ENCODE data around the gene ERC1. TPM values are rescaled to one million over a fixed set of nuclear protein-coding genes. Genes with fewer than 3 reads are reported as not detected.
"Not testable (repeated sequence)": the region's sequence is repeated elsewhere in the genome, so short reads cannot be mapped to it uniquely, and the experiment has no call there.

Gene ERC1
- total RNA-seq, 6 experiments from 2014 or later = 44.1 to 48.9 (median 47.9) TPM

DNA sequence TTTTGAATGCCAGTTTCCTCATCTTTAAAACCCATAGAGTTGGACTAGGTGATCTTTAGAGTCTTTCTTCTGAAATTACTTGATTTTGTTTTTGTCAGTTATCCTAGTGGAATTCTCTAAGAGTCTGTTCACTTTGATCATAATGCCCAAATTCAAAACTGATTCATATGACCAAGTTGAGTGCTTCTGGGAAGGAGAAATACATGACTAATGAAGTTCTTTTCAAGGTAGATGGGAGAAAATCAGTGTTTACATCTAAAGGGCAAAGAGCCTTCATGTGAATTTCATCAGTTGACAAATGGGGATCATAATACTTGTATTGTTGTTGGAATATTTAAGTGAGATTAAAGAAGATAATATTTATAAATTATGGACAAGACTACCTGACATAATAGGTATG lies 53.2 kb downstream of the ERC1 start:
- H3K27ac Mint-ChIP-seq = peak overlapping the region; percentile 24
- peaks cover 14% of the 10 kb centered on the region; the same call in 1 of the 2 replicates for H3K36me3 Mint-ChIP-seq (ENCODE audit: low read depth)
- TF ChIP-seq, protein P1, sequence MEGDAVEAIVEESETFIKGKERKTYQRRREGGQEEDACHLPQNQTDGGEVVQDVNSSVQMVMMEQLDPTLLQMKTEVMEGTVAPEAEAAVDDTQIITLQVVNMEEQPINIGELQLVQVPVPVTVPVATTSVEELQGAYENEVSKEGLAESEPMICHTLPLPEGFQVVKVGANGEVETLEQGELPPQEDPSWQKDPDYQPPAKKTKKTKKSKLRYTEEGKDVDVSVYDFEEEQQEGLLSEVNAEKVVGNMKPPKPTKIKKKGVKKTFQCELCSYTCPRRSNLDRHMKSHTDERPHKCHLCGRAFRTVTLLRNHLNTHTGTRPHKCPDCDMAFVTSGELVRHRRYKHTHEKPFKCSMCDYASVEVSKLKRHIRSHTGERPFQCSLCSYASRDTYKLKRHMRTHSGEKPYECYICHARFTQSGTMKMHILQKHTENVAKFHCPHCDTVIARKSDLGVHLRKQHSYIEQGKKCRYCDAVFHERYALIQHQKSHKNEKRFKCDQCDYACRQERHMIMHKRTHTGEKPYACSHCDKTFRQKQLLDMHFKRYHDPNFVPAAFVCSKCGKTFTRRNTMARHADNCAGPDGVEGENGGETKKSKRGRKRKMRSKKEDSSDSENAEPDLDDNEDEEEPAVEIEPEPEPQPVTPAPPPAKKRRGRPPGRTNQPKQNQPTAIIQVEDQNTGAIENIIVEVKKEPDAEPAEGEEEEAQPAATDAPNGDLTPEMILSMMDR (IDR thresholded peaks at IDR 0.05) = no peak
- peak; percentile 1 for DNase-seq
- peaks cover 44% of the 10 kb centered on the region for H3K4me1 Mint-ChIP-seq (ENCODE audit: low read depth)
- H3K9me3 Mint-ChIP-seq = no peaks in the 10 kb centered on the region
- peak overlapping the region; percentile 16; the same call in 1 of the 2 replicates for H3K4me3 Mint-ChIP-seq
- H3K27me3 Mint-ChIP-seq (ENCODE audit: insufficient read depth) = no peaks in the 10 kb centered on the region

DNA sequence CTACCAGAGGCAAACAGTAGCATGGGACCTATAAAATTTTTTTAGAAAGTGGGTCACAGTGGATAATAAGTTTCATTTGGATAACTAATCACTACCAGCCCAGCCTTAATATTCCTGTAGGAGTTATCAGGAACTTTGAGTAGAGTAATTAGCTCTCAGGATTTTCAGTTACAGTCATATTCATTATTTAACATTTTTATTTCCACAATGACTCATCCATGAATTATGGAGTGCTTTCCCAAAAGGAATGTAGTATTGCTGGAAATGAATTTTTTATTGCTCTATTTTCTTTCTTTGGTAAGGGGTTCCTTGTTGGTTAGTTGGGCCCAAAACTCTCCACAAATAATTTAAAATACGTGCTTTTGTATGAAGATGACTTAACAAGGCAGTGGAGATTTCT lies 53.7 kb downstream of the ERC1 start:
- peak; percentile 30 for DNase-seq
- Mint-ChIP-seq H3K27ac (peak overlapping the region; percentile 19; the same call in 1 of the 2 replicates), H3K9me3 (no peaks in the 10 kb centered on the region), H3K4me3 (no peak overlapping the region), H3K36me3 (ENCODE audit: low read depth) (peaks cover 14% of the 10 kb centered on the region; the same call in 1 of the 2 replicates), H3K27me3 (ENCODE audit: insufficient read depth) (no peaks in the 10 kb centered on the region), H3K4me1 (ENCODE audit: low read depth) (peaks cover 45% of the 10 kb centered on the region)
- TF ChIP-seq, protein P1 (IDR thresholded peaks at IDR 0.05) = no peak

DNA sequence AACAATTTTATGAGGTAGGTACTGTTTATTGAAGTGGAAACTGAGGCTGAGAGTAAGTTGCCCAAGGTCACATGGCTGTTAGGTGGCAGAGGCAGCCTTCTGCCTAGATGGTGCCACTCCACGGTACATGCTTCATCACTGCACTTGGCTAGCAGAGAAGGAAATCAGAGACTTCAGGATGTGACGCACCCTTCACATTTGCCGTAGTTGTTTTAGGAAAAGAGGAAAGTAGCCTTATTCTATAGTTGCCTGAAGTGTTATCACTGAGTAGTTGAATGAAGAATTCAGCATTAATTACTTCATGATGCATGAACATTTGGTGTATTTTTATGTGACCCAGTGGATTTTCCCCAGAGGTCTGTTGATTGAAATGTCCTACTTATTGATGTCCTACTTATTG lies 55.7 kb downstream of the ERC1 start:
- Mint-ChIP-seq H3K9me3 (no peaks in the 10 kb centered on the region), H3K36me3 (ENCODE audit: low read depth) (peaks cover 10% of the 10 kb centered on the region; the same call in 1 of the 2 replicates), H3K4me3 (no peak overlapping the region), H3K27ac (0 out of 2 replicates have a peak overlapping the region, but pooled peaks have one; percentile 21), H3K4me1 (ENCODE audit: low read depth) (peaks cover 45% of the 10 kb centered on the region), H3K27me3 (ENCODE audit: insufficient read depth) (no peaks in the 10 kb centered on the region; the same call in 1 of the 2 replicates)
- DNase-seq = no peak
- TF ChIP-seq, protein P1 (IDR thresholded peaks at IDR 0.05) = no peak

DNA sequence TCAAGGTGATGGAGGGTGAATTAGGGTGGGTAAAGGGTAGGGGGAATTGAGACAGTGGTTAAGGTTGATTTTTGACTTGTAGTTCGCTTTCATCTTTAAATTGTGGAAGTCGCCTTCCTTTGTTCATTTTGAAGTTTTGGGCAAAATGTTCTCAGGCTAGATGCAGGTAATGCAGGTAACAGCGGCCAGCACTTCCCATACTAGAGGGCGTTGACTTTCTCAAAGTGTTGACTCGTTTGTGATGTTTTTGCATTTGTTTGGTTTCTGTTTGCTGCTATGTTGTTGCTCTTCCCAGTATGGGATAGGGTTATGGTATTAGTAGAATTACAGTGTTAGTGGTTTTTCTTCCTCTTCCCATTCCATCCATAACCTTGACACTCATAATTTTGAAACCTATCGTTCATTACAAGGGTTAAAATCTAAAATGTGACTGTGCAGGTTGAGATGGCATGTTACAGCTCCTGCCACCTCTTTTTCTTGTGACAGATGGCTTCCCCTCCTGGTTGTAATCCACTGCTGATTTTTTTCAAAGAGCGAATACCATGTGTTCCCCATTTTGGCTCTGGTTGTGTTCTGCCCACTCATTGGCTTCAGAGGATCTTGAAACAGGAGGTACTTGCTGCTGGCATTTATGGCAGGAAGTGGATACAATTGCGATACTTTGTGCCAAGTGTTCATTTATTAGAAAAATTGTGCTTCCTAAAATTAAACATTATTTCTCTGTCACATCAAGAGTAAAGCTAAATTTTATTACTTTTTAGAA lies 57.1 kb downstream of the ERC1 start:
- no peaks in the 10 kb centered on the region for H3K9me3 Mint-ChIP-seq
- DNase-seq = no peak
- H3K27ac Mint-ChIP-seq = no peak overlapping the region
- H3K4me3 Mint-ChIP-seq = no peak overlapping the region
- no peaks in the 10 kb centered on the region; the same call in none of the 2 replicates for H3K27me3 Mint-ChIP-seq (ENCODE audit: insufficient read depth)
- peaks cover 10% of the 10 kb centered on the region; the same call in 1 of the 2 replicates for H3K36me3 Mint-ChIP-seq (ENCODE audit: low read depth)
- peaks cover 41% of the 10 kb centered on the region for H3K4me1 Mint-ChIP-seq (ENCODE audit: low read depth)
- TF ChIP-seq, protein P1 (IDR thresholded peaks at IDR 0.05) = no peak

DNA sequence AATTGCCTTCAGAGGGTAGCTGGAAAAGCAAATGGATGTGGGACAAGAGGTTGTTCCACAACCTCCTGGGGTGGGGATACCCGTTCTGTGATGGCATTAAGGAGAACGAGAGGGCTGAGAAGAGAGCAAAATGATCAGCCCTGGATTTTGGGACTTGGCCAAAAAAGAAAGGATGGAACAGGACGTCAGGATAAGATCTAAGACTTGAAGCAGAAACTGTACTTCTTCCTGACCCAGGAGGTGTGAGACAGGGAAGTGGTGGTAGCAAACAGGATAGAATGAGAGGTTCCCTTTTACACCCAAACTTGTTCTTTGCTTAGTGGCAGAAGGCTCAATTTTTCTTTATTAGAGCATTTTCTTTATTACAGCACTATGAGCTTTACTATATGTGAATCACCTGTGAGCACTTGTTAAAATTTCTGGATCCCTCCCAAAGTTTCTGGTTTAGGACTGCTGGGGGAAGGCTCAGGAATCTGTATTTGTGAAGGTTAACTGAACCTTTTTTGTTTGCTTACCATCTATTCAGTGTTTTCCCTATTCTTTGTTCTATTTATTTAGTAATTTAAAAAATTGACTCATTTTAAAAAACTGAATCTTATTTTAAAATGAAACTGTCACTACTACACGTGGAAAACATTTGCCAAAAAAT lies 59.2 kb downstream of the ERC1 start:
- Mint-ChIP-seq H3K9me3 (no peaks in the 10 kb centered on the region), H3K27ac (no peak overlapping the region)

DNA sequence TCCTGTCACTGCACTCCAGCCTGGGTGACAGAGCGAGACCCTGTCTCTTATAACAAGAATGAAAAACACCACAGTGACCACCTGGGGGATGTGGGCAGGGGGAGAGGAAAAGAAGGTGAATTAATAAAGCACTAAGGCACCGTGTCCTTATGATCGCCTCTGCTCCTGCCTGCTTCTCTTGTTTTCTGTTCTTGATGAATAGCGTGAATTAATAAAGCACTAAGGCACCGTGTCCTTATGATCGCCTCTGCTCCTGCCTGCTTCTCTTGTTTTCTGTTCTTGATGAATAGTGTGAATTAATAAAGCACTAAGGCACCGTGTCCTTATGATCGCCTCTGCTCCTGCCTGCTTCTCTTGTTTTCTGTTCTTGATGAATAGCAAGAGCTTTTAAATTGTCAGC lies 60.6 kb downstream of the ERC1 start:
- Mint-ChIP-seq H3K4me1 (ENCODE audit: low read depth) (peaks cover 21% of the 10 kb centered on the region), H3K36me3 (ENCODE audit: low read depth) (peaks cover 12% of the 10 kb centered on the region; the same call in 1 of the 2 replicates)
- not testable (repeated sequence) for H3K4me3 Mint-ChIP-seq; H3K27me3 Mint-ChIP-seq (ENCODE audit: insufficient read depth); DNase-seq; H3K9me3 Mint-ChIP-seq; H3K27ac Mint-ChIP-seq

More for the DNA sequence above, 59.2 kb downstream of the ERC1 start:
- Mint-ChIP-seq H3K4me1 (ENCODE audit: low read depth) (peaks cover 26% of the 10 kb centered on the region), H3K4me3 (no peak overlapping the region), H3K36me3 (ENCODE audit: low read depth) (peaks cover 10% of the 10 kb centered on the region; the same call in 1 of the 2 replicates), H3K27me3 (ENCODE audit: insufficient read depth) (no peaks in the 10 kb centered on the region; the same call in none of the 2 replicates)
- TF ChIP-seq, protein P1 (IDR thresholded peaks at IDR 0.05) = no peak
- no peak for DNase-seq

All from HFFc6 (cell line).